PC-9 (cell line): Measurements from ENCODE around the gene BTBD17.

ENCODE experiments used
- CTCF ChIP-seq: fragments of 200-600 bp; sonication (generic); conservative IDR thresholded peaks from 2 replicates; pipeline ENCODE4 v1.6.1; 2017; ENCODE audit warnings: mixed run types, antibody characterized with exemption, mild to moderate bottlenecking, moderate library complexity
- EZH2 ChIP-seq: fragments of 200-600 bp; sonication (generic); IDR thresholded peaks from 2 replicates; pipeline ENCODE4 v1.8.0; 2017; ENCODE audit warnings: antibody characterized with exemption, low read depth

DNA sequence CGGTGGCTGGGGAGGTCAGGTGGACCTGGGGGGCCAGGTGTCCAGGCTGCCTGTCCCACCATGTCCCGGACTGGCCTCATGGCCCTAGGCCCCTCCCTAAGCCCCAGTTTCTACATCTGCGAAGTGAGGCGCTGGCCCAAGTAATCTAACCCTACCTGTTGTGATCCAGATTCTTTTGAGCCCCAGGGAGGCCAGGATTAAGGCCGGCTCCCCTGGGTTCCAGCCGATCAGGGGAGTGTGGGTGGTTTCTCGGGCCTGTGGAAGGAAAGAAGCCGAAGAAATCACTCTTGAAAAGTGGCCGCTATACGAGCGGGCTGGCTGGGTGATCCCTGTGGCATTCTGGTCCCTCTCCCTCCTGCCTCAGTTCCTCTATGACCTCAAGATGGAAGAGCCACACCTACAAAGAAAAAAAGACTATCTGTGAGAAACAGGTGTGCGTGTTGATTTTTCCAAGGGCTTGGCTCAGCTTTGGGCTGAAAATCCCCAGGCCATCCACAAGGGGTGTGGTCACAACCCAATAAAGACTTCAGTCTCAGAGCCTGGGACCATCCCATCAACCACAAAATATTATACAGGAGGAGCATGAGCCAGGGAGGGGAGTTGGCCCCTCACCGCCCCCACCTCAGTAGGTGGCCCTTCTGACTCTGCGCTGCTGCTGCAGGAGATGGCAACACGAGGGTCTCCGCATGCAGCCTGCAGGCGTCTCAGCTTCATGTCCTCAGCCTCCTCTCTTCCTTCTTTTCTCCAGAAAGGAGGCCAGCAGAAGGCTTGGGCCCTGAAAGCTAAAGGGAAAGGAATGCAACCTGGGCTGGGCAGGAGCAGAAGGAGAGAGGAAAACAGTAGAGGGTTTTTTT lies 25.9 kb upstream of the BTBD17 start:
- no peak for TF ChIP-seq CTCF
- no peak for TF ChIP-seq EZH2
